Stimulated activated CD4-positive, alpha-beta T cell treated with anti-CD3 and anti-CD28 coated beads, Interleukin-4, amount 100 ng/mL, for 48 hours (primary cell): ENCODE results near the gene PDZRN3.

Experiments
- DNase-seq, 2 donors: peaks; one replicate each; pipeline ENCODE4 v3.0.0-alpha.2; 2020; ENCODE audit warnings: low read depth in 2 of 2

PDZRN3 gene

DNA sequence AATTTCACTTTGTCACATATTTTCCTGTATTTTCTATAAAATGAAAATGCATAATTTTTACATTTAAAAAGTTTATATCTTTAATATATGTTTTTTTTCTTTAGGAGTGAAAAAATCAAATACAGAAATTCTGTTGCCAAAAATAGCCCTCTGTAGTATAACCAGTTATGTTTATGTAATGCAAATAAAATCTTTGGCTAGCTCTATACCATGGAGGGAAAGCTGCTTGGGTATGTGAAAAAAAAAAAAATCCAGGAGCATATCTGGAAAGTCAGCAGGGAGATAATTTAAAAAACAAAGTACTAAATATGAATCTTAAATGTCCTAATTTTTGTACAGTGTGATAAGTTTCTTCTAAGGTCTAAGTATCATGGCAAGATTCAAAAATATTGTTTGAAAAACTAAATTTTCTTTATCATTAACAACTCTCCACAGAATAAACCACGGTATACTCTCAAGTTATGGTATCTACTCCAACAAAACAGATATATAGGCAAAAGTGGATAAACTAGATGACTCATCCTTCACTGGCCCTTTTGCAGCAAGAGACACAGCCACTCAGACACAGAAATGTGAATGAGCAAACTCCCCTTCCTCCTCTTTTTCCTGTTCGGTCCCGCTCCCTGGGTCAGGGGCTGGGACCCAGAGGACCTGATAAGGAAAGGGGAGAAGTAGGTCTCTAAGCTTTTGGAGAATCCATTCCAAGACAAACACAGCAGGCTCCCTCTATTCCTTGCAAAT is 66.6 kb downstream of the PDZRN3 start:
- no peak for DNase-seq

DNA sequence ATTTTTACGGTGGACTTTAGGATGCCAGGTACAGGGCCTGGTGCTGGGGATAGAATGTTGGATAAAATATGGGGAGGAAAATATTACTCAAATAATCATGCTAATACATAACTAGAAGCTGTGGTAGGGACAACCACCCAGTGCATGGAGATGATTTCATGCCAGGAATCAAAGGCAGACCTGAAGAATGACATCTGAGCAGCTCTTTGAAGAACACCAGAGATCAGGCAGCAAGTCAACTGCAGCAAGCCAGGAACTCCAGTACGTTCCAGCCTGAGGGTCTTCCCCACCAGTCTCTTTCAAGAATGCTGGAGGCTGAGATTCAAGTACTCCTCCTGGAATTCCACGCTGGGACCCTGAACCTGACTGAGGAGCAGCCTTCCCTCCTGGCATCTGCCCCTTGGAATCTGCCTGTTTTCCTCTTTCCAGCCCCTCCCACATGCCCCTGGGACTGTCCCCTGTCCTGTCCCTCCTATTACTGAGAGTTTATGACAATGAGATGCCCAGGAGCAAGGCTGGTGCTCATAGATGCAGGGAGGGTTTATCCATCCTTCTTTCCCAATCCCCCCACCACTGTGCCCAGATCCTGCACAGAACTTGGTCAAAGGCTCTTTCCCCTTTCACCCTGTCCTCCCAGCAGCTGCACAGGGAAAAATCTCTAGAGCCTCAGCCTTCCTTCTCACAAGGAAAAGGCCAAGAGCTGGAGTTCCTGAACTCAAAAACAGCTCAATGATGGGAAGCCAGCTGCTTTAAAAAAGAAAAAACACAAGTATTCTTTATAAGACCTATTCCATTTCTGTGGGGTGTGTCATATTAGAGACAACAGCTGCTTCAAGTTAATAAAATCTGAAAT is 68.0 kb downstream of the PDZRN3 start:
- DNase-seq, result no peak

DNA sequence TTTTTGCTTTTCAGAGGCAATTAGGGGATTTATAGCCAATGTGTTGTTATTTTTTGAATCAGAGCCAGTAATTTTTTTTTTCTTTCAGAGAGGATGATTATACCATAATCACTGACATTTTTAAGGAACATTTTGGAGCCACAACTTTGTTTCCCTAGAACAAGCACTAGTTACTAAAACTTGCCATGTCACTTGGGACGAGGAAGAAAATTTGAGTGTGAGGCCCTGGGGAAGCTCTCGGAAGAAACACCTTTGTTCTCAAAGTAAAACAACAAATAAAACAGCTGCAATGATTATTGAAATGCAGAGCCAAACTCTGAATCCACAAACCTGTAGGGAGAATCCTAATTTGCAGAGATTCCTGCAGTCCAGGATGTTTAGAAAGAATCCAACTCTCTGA is 69.7 kb downstream of the PDZRN3 start:
- DNase-seq, result no peak

GRCh38 chr3:73552700-73553099 is 72.0 kb downstream of the PDZRN3 start:
- no peak for DNase-seq

DNA sequence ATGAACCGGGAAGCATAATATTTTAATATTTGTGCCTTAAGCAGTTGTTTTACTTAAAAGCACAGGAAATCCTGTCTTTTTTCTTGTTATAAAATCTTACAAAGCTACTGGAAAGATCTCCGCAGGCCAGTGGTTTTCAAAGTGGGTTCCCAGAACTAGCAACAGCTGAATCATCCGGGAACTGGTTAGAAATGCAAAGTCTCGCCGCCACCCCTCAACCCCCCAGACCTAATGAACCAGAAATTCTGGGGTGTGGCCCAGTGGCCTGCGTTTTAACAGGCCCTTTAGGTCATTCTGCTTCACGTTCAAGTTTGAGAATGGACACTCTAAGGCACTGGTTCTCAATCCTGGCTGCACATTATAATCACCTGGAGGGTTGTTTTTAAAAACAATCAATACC is 74.7 kb downstream of the PDZRN3 start:
- no peak for DNase-seq

- no peak for DNase-seq
Measured at GRCh38 chr3:73549051-73549600, 75.6 kb downstream of the PDZRN3 start.

DNA sequence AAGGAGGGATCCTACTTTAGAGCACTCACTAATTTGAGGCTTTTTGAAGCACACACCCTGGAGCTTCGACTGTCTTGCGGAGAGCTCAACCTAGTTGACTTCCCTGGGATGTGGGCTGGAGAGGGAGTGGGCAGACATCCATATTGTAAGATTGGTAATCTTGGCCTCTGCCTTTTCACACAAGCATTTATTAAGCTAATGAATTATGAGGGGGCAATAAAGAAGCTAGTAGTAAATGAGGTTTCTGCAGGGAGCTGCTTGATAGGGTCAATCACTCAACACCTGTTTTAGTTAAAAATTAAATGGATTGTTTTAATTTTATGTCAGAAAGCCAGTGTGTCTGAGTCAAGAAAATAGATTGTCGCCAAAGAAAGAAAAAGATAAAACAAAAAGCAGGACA is 76.3 kb downstream of the PDZRN3 start:
- DNase-seq, result no peak

- no peak for DNase-seq
Measured at GRCh38 chr3:73547427-73548248, 77.1 kb downstream of the PDZRN3 start.

- DNase-seq, result no peak
Measured at GRCh38 chr3:73546961-73547360, 77.8 kb downstream of the PDZRN3 start.

GRCh38 chr3:73543412-73543811 is 81.3 kb downstream of the PDZRN3 start:
- no peak for DNase-seq

DNA sequence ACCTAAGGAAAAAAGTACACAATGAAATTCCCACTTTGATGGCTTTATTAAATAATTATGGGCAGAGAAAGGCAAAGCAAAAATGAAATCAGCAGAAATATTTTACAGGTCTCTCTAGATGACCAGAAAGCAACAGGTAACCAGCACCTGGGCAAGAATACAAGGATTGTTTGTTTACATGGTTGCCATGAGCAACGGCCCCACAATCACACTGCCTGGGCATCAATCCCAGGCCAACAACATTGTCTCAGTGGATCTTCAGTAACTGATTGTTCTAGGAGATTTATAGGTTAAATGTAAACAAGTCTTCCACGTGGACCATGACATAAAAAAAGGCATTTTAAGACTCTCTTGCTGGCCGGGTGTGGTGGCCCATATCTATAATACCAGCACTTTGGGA is 82.6 kb downstream of the PDZRN3 start:
- DNase-seq, result no peak

GRCh38 chr3:73540969-73541740 is 83.6 kb downstream of the PDZRN3 start:
- no peak for DNase-seq

- DNase-seq, result no peak
Measured at GRCh38 chr3:73538486-73538885, 86.3 kb downstream of the PDZRN3 start.

DNA sequence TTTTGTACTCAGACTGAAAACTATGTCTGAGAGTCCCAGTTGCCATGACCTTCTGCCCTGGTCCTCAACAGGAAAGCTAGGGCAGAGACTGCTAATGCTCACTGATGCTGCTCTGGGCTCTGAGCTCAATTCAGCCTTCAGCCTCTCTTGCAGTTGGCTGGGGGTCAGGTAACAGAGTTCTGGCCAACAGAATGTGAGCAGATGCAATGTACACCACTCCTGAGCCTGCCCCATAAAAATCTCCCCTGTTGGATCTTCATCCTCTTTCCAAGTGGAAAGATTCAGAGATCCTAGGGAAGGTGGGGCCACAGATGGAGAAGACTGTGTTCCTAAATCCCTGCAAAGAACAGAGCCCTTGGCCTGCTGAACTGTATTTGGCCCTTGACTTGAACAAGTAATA is 87.8 kb downstream of the PDZRN3 start:
- DNase-seq, result no peak

- DNase-seq, result no peak
Measured at GRCh38 chr3:73536336-73536895, 88.3 kb downstream of the PDZRN3 start.

DNA sequence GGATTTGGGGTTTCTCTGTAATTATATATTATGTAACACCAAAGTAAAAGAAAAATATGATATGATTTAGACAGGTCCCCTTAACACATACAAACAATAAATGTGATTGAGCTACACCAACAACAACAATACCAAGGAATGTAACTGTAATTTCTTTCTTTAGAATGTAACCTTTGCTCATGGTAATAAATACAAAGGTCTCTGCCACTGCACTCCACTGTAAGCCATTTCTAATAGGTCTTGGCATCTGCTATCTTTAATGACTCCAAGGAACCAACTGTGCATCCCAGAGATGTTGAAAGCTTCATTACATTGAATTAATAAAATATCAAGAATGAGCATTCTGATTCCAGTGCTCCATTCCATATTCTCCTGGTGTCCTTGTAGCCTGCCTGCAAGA is 88.8 kb downstream of the PDZRN3 start:
- no peak for DNase-seq

- DNase-seq, result no peak
Measured at GRCh38 chr3:73535137-73535536, 89.6 kb downstream of the PDZRN3 start.

- no peak for DNase-seq
Measured at GRCh38 chr3:73530022-73530396, 94.7 kb downstream of the PDZRN3 start.

GRCh38 chr3:73529308-73530021 is 95.3 kb downstream of the PDZRN3 start:
- no peak for DNase-seq

- DNase-seq, result no peak
Measured at GRCh38 chr3:73525591-73525990, 99.2 kb downstream of the PDZRN3 start.
